HT1080 (cell line): Measurements from ENCODE around the gene NOC4L. TPM values are rescaled to one million over a fixed set of nuclear protein-coding genes. Genes with fewer than 3 reads are reported as not detected.
A peak's percentile ranks its signal among the peaks of the same experiment; 100 is the strongest.
"Not testable (repeated sequence)": the region's sequence is repeated elsewhere in the genome, so short reads cannot be mapped to it uniquely, and the experiment has no call there.

Experiments
- DNase-seq: peaks from one replicate; pipeline ENCODE4 v3.0.0-alpha.2; 2015; ENCODE audit warnings: low read depth
- total RNA-seq: library from RNA; depleted of rRNA; stranded (reverse); fragments of >200 nt; shearing (Covaris generic); gene quantifications from 2 replicates; pipeline ENCODE4 v1.2.3, GENCODE V29; 2014

The NOC4L gene
- total RNA-seq, 1 experiment from 2014 or later: 37.5 TPM

- DNase-seq: no peak
Observed at GRCh38 chr12:132180648-132181546, 36.6 kb downstream of the NOC4L start.

- no peak for DNase-seq
Observed at GRCh38 chr12:132181570-132182200, 37.4 kb downstream of the NOC4L start.

GRCh38 chr12:132182206-132182710, 38.0 kb downstream of the NOC4L start:
- DNase-seq: no peak

GRCh38 chr12:132182711-132183365, 38.6 kb downstream of the NOC4L start:
- no peak for DNase-seq

GRCh38 chr12:132185705-132186104, 41.4 kb downstream of the NOC4L start:
- no peak for DNase-seq

- no peak for DNase-seq
Observed at GRCh38 chr12:132186208-132186856, 42.1 kb downstream of the NOC4L start.

- DNase-seq: no peak
Observed at GRCh38 chr12:132186857-132187620, 42.8 kb downstream of the NOC4L start.

GRCh38 chr12:132187646-132188450, 43.6 kb downstream of the NOC4L start:
- DNase-seq: no peak

- DNase-seq: no peak
Observed at GRCh38 chr12:132188451-132188901, 44.2 kb downstream of the NOC4L start.

GRCh38 chr12:132188916-132189325, 44.7 kb downstream of the NOC4L start:
- no peak for DNase-seq

GRCh38 chr12:132189378-132190011, 45.2 kb downstream of the NOC4L start:
- peak; percentile 24 for DNase-seq

GRCh38 chr12:132190012-132190755, 45.9 kb downstream of the NOC4L start:
- no peak for DNase-seq

- DNase-seq: no peak
Observed at GRCh38 chr12:132190834-132191500, 46.7 kb downstream of the NOC4L start.

GRCh38 chr12:132191715-132192553, 47.7 kb downstream of the NOC4L start:
- no peak for DNase-seq

- no peak for DNase-seq
Observed at GRCh38 chr12:132194056-132194455, 49.8 kb downstream of the NOC4L start.

GRCh38 chr12:132194556-132194955, 50.3 kb downstream of the NOC4L start:
- no peak for DNase-seq

GRCh38 chr12:132195242-132195641, 51.0 kb downstream of the NOC4L start:
- DNase-seq: not testable (repeated sequence)
